Measurements from ENCODE around the gene BPIFB4. TPM values are rescaled to one million over a fixed set of nuclear protein-coding genes. Genes with fewer than 3 reads are reported as not detected.

BPIFB4 gene
- total and polyA plus RNA-seq, 2 of the 4 experiments (the other 2 are of a cell fraction): not detected

- H3K23ac ChIP-seq (ENCODE audit: low read depth, low read length): no peak overlapping the region
- no peaks in the 10 kb centered on the region for H3K9me3 ChIP-seq (ENCODE audit: control insufficient read depth, insufficient read depth, low read length)
- H2AK9ac ChIP-seq (replicated peaks; ENCODE audit: low read depth, low read length, poor library complexity): no peak overlapping the region
- intact Hi-C loops (cut with micrococcal nuclease): no loop called here
- no peak overlapping the region for H4K91ac ChIP-seq (ENCODE audit: insufficient read depth, low read depth, low read length)
- H3K36me3 ChIP-seq (ENCODE audit: control insufficient read depth, insufficient read depth, low read length): no peaks in the 10 kb centered on the region
- DNase-seq (no peak), ATAC-seq (ENCODE audit: low read depth) (no peak)
- no peaks in the 10 kb centered on the region for H3K9me1 ChIP-seq (ENCODE audit: insufficient read depth, low read length)
- no peak overlapping the region for H3K9ac ChIP-seq (ENCODE audit: low read depth, low read length)
- TF ChIP-seq CEBPB (IDR thresholded peaks at IDR 0.05; ENCODE audit: low read depth, low read length): no peak
- no peak for TF ChIP-seq POLR2A (IDR thresholded peaks at IDR 0.05; ENCODE audit: low read depth, low read length)
- no peak for TF ChIP-seq RAD21 (IDR thresholded peaks at IDR 0.05; ENCODE audit: low read length)
- TF ChIP-seq FOS (IDR thresholded peaks at IDR 0.05; ENCODE audit: low read depth, low read length): no peak
- no peak for TF ChIP-seq RCOR1 (IDR thresholded peaks at IDR 0.05; ENCODE audit: insufficient replicate concordance, low read length)
- TF ChIP-seq CHD1 (IDR thresholded peaks at IDR 0.05; ENCODE audit: low read depth, low read length): no peak
- TF ChIP-seq MXI1 (IDR thresholded peaks at IDR 0.05; ENCODE audit: borderline replicate concordance, low read depth, low read length): no peak
- no peak for TF ChIP-seq BHLHE40 (IDR thresholded peaks at IDR 0.05; ENCODE audit: low read depth, low read length)
- no peak for TF ChIP-seq ELK1 (IDR thresholded peaks at IDR 0.05; ENCODE audit: borderline replicate concordance, low read depth, low read length)
- TF ChIP-seq MAFK (IDR thresholded peaks at IDR 0.05; ENCODE audit: low read depth, low read length): no peak
- TF ChIP-seq RFX5 (IDR thresholded peaks at IDR 0.05; ENCODE audit: low read depth, low read length): no peak
- no peak for TF ChIP-seq CTCF (conservative IDR thresholded peaks at IDR 0.05; ENCODE audit: low read depth, low read length)
- TF ChIP-seq NFE2L2 (IDR thresholded peaks at IDR 0.05; ENCODE audit: low read depth, low read length): no peak
- no peak for TF ChIP-seq USF2 (IDR thresholded peaks at IDR 0.05; ENCODE audit: low read depth, low read length)
- TF ChIP-seq MAZ (IDR thresholded peaks at IDR 0.05; ENCODE audit: borderline replicate concordance, low read depth, low read length): no peak
- no peak for TF ChIP-seq SMC3 (IDR thresholded peaks at IDR 0.05; ENCODE audit: low read depth, low read length)
- no peak overlapping the region for H3K18ac ChIP-seq (ENCODE audit: low read depth, low read length)
- dilution Hi-C loops (cut with HindIII; ENCODE audit: low sequenced_read_pairs, unreplicated experiment): no loop called here
- POLR2A ChIA-PET (ENCODE audit: unreplicated experiment): no interaction called here
- no peak overlapping the region for H2AK5ac ChIP-seq (ENCODE audit: low read depth, low read length)
- no peaks in the 10 kb centered on the region for H3K79me1 ChIP-seq (ENCODE audit: low read depth in 1 of 2, low read length in 2 of 2)
- H4K20me1 ChIP-seq (ENCODE audit: insufficient read depth, low read length): no peaks in the 10 kb centered on the region
- H3K4ac ChIP-seq (ENCODE audit: low read depth, low read length): no peak overlapping the region
- H3K4me3 ChIP-seq (ENCODE audit: insufficient read depth, low read depth, low read length): no peak overlapping the region
- H3K56ac ChIP-seq (ENCODE audit: extremely low read depth, insufficient read depth, low read length): no peak overlapping the region
- in situ Hi-C loops (cut with MboI; ENCODE audit: low sequenced_read_pairs): no loop called here
- peaks cover 2% of the 10 kb centered on the region; the same call in 1 of the 2 replicates for H3K27me3 ChIP-seq (ENCODE audit: control insufficient read depth, insufficient read depth, low read length)
- H3K14ac ChIP-seq (replicated peaks; ENCODE audit: low read depth, low read length): no peak overlapping the region
- H3K27ac ChIP-seq (ENCODE audit: insufficient read depth, low read length): no peak overlapping the region
- CTCF ChIA-PET: no interaction called here
- no peak overlapping the region for H2AFZ ChIP-seq (replicated peaks; ENCODE audit: low read length, poor library complexity)
- H3K4me1 ChIP-seq (ENCODE audit: control insufficient read depth, insufficient read depth, low read length): no peaks in the 10 kb centered on the region
- no peak overlapping the region for H2BK15ac ChIP-seq (ENCODE audit: low read depth, low read length)
- WGBS, 2 experiments (ENCODE audit: extremely low coverage in 2 of 2, insufficient read length in 1 of 2): no CpG with 5 or more reads among the region's 4 CpGs
- no peak overlapping the region for H2BK20ac ChIP-seq (ENCODE audit: low read depth, low read length)
- no peak overlapping the region for H3K4me2 ChIP-seq (ENCODE audit: low read depth, low read length)
- H4K5ac ChIP-seq (ENCODE audit: low read depth, low read length): no peak overlapping the region
- no TSS peak for BruUV-seq (replicated peaks)
- H2BK120ac ChIP-seq (ENCODE audit: low read depth, low read length): no peak overlapping the region
- H4K8ac ChIP-seq (ENCODE audit: low read depth in 2 of 2, low read length in 2 of 2): no peak overlapping the region
- H2BK5ac ChIP-seq (ENCODE audit: low read depth, low read length, poor library complexity, severe bottlenecking): no peak overlapping the region
Measured at GRCh38 chr20:33051333-33051732, 28.1 kb upstream of the BPIFB4 start.

Data from IMR-90 (cell line).